Measurements from ENCODE around the gene IL16.

The IL16 gene

DNA sequence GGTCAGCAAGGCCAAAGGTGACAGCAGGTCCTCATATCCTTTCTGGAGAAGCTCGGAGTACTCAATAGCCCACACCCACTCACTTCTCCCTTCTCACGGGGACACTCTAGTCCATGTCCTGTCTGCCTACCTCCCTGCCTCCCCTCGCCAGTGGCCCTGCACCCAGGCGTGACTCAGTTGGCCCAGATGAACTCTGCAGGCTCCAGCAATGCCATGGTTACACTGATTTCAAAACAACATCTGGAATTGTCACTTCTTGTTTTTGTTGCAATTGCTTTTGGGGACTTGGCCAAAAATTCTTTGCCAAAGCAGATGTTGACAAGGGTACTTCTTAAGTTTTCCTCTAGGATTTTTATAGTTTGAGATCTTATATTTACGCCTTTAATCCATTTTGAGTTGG lies 13.0 kb downstream of the IL16 start:
- no peak for ATAC-seq
- Mint-ChIP-seq H3K4me3 (no peak overlapping the region), H3K9me3 (peaks cover 5% of the 10 kb centered on the region), H3K27ac (no peak overlapping the region), H3K27me3 (no peaks in the 10 kb centered on the region), H3K36me3 (ENCODE audit: low read depth) (peaks cover 2% of the 10 kb centered on the region), H3K4me1 (no peaks in the 10 kb centered on the region)
- DNase-seq: no peak

DNA sequence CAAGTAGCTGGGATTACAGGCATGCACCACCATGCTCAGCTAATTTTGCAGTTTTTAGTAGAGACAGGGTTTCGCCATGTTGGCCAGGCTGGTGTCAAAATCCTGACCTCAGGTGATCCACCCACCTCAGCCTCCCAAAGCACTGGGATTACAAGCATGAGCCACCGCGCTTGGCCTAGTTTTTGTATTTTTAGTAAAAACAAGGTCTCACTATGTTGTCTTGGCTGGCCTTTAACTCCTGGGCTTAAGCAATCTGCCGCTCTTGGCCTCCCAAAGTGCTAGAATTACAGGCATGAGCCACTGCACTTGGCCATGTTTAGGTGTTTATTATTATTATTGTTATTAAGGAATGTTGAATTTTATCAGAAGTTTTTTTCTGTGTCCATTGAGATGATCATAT lies 14.7 kb downstream of the IL16 start:
- peaks cover 6% of the 10 kb centered on the region for H3K36me3 Mint-ChIP-seq (ENCODE audit: low read depth)
- DNase-seq (no peak), ATAC-seq (no peak)
- H3K4me1 Mint-ChIP-seq: no peaks in the 10 kb centered on the region
- peaks cover 14% of the 10 kb centered on the region for H3K9me3 Mint-ChIP-seq
- no peaks in the 10 kb centered on the region for H3K27me3 Mint-ChIP-seq
- H3K27ac Mint-ChIP-seq: no peak overlapping the region
- H3K4me3 Mint-ChIP-seq: no peak overlapping the region

DNA sequence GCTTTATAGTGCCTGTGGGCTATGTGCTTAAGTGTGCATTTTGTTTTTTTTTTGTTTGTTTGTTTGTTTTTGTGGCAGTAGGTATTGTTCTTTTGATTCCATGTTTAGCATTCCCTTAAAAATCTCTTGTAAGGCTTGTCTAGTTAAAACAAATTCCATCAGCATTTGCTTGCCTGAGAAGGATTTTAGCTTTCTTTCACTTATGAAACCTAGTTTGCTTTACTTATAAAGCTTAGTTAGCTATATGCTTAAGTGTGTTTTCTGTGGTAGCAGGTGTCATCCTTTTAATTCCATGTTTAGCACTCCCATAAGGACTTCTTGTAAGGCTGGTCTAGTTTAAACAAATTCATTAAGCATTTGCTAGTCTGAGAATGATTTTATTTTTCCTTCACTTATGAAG lies 17.3 kb downstream of the IL16 start:
- no peak for ATAC-seq
- no peak overlapping the region for H3K4me3 Mint-ChIP-seq
- no peak overlapping the region for H3K27ac Mint-ChIP-seq

DNA sequence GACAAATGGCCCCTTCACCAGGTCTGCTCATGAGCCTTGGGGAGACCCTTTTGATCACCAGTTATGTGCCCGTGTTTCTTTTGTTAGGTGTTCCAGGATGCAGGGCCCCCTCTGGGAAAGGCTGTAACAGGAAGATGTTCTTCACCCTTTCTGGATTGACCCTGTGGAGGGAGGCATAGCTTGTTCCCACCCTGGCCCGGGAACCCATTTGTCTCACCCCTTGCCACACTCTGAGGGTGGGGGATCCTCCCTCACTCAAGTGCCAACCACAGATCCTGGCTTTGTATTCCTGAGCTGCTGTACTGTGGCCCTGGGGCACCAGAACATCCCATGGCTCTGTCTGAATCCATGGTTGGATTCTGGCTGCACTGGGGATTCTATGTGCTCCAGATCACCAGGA lies 18.9 kb downstream of the IL16 start:
- Mint-ChIP-seq H3K4me3 (no peak overlapping the region), H3K4me1 (no peaks in the 10 kb centered on the region), H3K27me3 (no peaks in the 10 kb centered on the region), H3K36me3 (ENCODE audit: low read depth) (peaks cover 6% of the 10 kb centered on the region), H3K9me3 (peaks cover 14% of the 10 kb centered on the region), H3K27ac (no peak overlapping the region)
- DNase-seq (no peak), ATAC-seq (no peak)

More for the DNA sequence above, 17.3 kb downstream of the IL16 start:
- Mint-ChIP-seq H3K36me3 (ENCODE audit: low read depth) (peaks cover 6% of the 10 kb centered on the region), H3K27me3 (no peaks in the 10 kb centered on the region), H3K4me1 (no peaks in the 10 kb centered on the region), H3K9me3 (peaks cover 14% of the 10 kb centered on the region)
- no peak for DNase-seq

DNA sequence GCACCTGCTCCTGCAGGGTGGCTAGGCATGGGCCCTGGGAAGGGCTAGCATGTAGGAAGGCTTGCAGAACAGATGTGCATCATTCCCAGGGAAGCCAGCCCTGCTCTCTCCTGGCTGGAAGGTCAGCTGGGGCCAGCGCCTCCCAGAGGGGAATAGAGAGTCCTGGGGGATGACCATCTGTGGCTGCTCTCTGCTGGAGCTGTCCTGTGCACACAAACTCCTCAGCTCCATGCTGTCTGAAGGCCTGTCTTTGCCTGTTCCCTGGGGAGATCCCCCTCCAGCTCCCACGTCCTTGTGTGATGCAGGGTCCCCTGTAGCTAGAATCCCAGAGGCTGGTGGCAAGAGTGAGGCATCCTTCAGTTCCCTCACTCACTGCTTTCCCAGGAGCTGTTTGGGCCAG lies 19.3 kb downstream of the IL16 start:
- no peaks in the 10 kb centered on the region for H3K27me3 Mint-ChIP-seq
- no peak overlapping the region for H3K4me3 Mint-ChIP-seq
- DNase-seq (no peak), ATAC-seq (no peak)
- H3K9me3 Mint-ChIP-seq: peaks cover 14% of the 10 kb centered on the region
- H3K27ac Mint-ChIP-seq: no peak overlapping the region
- peaks cover 6% of the 10 kb centered on the region for H3K36me3 Mint-ChIP-seq (ENCODE audit: low read depth)
- no peaks in the 10 kb centered on the region for H3K4me1 Mint-ChIP-seq

DNA sequence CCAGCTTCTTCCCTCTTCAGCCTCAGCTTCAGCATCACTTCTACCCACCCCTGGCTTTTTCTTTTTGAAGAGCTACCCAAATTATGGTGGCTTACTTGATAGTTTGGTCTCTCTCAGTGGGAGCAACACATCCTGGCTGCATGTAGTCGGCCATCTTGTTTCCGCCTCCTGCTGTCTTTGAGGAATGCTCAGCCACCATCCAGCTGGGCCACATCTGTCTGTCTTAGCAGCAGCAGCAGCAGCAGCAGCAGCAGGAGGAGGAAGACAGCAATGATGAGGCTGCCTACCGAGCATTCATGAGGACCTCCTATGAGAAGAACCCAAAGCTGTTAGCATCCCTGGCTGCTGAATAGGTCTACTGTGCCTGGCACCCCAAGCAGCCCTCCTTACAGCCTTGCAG lies 19.7 kb downstream of the IL16 start:
- ATAC-seq: no peak

DNA sequence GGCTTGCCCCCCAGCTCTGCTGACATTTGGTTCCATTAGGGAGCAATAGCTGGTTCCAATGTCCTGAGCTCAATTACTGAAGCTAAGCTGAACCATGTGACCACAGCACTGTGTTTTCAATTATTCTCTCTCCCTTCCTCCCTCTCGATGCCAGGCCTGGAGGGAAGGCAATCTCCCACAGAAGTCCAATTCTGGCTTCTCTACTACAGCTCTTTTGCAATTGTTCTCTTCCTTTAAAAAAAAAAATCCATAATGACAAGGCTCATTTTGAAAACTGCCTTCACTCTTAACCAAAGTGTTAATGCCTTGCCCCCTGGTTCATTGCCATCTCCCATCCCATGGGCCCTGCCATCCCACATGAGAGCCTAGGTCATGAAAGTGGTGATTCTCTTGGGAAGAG lies 24.8 kb downstream of the IL16 start:
- H3K36me3 Mint-ChIP-seq (ENCODE audit: low read depth): no peaks in the 10 kb centered on the region
- ATAC-seq: no peak
- no peaks in the 10 kb centered on the region for H3K9me3 Mint-ChIP-seq
- no peaks in the 10 kb centered on the region for H3K4me1 Mint-ChIP-seq
- no peak overlapping the region for H3K27ac Mint-ChIP-seq
- H3K27me3 Mint-ChIP-seq: peaks cover 2% of the 10 kb centered on the region
- no peak for DNase-seq
- H3K4me3 Mint-ChIP-seq: no peak overlapping the region

More for the DNA sequence above, 19.7 kb downstream of the IL16 start:
- no peaks in the 10 kb centered on the region for H3K4me1 Mint-ChIP-seq
- DNase-seq: no peak
- peaks cover 14% of the 10 kb centered on the region for H3K9me3 Mint-ChIP-seq
- no peaks in the 10 kb centered on the region for H3K27me3 Mint-ChIP-seq
- H3K4me3 Mint-ChIP-seq: no peak overlapping the region
- H3K27ac Mint-ChIP-seq: no peak overlapping the region
- H3K36me3 Mint-ChIP-seq (ENCODE audit: low read depth): peaks cover 6% of the 10 kb centered on the region

DNA sequence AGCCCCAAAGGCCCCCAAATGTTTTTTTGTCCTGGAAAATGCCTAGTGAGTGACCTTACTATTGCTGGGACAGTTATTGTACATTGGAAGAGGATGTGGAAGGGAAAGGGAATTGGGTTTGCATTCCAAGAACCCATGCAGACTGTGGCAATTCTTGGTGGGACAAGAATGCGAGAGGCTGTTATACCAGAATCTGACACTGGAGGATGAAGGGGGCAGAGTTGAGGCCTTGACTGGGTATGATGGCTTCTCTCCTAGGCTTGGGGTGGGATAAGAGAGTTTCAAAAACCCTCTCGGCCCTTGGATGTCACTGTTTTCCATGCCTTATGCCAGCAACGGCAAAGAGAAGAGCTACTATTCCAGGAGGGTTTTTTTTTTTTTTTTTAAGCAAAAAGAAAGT lies 25.3 kb downstream of the IL16 start:
- DNase-seq (no peak), ATAC-seq (no peak)
- Mint-ChIP-seq H3K4me1 (no peaks in the 10 kb centered on the region), H3K9me3 (no peaks in the 10 kb centered on the region), H3K4me3 (no peak overlapping the region), H3K27me3 (peaks cover 2% of the 10 kb centered on the region), H3K36me3 (ENCODE audit: low read depth) (no peaks in the 10 kb centered on the region), H3K27ac (no peak overlapping the region)

DNA sequence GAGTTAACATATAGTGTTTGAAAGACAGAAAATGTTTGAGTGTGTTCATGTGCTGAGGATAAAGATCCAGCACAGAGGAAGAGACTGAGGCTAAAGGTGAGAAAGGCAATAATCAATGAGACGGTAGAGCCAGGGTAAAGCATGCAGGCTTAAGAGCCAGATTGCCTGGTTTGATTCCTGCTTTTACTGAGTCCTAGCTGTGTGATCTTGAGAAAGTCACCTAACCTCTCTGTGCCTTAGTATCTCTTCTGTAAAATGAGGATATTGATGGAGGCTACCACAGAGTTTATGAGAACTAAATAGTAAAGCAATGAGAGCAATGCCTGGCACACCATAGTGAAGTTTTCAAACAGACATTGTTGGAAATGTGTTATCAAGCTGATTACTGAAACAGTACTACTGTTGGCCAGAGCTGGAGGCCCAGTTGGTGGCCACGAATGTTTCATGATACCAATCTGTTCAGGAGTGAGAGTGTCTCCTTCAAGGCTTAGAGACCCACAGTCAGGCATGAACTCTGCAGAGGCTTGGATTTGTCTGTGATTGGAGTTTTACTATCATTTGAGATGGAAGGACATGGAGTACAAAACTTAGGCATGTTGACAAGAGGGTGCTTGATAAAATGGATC lies 26.8 kb downstream of the IL16 start:
- Mint-ChIP-seq H3K27me3 (peaks cover 2% of the 10 kb centered on the region), H3K36me3 (ENCODE audit: low read depth) (no peaks in the 10 kb centered on the region), H3K27ac (no peak overlapping the region), H3K4me3 (no peak overlapping the region), H3K9me3 (no peaks in the 10 kb centered on the region), H3K4me1 (no peaks in the 10 kb centered on the region)
- ATAC-seq (no peak), DNase-seq (no peak)

DNA sequence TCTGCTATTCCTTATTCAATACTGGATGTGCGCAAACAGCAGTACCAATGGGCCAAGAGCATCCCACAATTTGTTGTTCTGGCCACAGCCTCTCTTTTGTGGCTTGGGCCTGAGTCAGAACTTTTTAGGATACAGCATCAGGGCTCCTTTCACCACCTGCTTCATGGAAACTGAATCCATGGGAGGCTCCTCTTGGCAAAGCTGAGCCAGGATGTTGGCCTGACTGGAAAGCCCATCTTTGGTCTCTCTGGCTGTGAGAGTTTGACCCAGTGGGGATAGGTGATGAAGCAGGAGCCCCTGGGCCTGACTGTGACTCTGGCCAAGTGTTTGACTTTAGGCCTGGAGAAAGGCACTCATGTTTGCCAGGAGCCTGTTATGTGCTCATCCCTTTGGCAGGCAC lies 27.6 kb downstream of the IL16 start:
- no peak for ATAC-seq
- H3K9me3 Mint-ChIP-seq: no peaks in the 10 kb centered on the region
- H3K36me3 Mint-ChIP-seq (ENCODE audit: low read depth): no peaks in the 10 kb centered on the region
- no peak overlapping the region for H3K4me3 Mint-ChIP-seq
- H3K27ac Mint-ChIP-seq: no peak overlapping the region
- H3K27me3 Mint-ChIP-seq: peaks cover 2% of the 10 kb centered on the region
- H3K4me1 Mint-ChIP-seq: no peaks in the 10 kb centered on the region
- no peak for DNase-seq

DNA sequence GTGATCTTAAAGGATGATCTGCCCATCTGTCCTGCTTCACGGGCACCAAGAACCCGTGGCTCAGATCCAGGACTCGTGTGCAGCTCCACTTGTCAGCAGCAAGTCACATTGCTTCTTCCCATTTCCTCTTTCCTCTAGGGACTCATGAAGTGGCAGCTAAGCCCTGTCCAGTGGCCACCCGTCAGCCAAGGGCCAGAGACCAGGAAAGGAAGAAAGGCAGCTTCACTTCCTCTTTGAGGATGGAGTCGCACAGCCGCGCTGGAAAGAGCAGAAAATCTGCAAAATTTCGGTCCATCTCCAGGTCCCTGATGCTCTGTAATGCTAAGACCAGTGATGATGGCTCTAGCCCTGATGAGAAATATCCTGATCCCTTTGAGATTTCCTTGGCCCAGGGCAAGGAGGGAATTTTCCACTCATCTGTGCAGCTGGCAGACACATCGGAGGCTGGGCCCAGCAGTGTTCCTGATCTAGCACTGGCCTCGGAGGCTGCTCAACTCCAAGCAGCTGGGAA lies 28.5 kb downstream of the IL16 start:
- ATAC-seq (no peak), DNase-seq (no peak)
- Mint-ChIP-seq H3K27me3 (peaks cover 2% of the 10 kb centered on the region), H3K4me3 (no peak overlapping the region), H3K27ac (no peak overlapping the region), H3K9me3 (no peaks in the 10 kb centered on the region), H3K4me1 (no peaks in the 10 kb centered on the region), H3K36me3 (ENCODE audit: low read depth) (no peaks in the 10 kb centered on the region)

DNA sequence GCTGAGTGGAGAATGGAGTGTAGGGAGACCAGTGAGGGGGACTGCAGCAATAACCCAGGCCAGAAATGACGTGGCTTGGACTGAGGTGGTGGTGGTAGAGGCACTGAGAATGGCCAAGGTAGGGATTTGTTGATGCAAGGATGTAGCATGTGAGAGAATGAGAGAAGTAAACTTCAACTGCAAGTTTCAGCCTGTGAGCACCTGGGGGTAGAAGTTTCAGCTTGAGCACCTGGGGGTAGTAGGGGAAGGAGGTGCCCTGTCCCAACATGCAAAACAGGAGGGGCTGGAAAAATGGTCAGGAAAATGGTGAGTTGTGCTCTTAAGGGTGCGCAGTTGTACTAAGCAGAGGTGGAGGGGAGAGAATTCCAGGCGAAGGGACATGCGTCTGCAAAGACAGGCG lies 31.0 kb downstream of the IL16 start:
- no peak overlapping the region for H3K4me3 Mint-ChIP-seq
- DNase-seq (no peak), ATAC-seq (no peak)
- H3K27me3 Mint-ChIP-seq: no peaks in the 10 kb centered on the region
- H3K36me3 Mint-ChIP-seq (ENCODE audit: low read depth): no peaks in the 10 kb centered on the region
- H3K4me1 Mint-ChIP-seq: no peaks in the 10 kb centered on the region
- H3K27ac Mint-ChIP-seq: no peak overlapping the region
- no peaks in the 10 kb centered on the region for H3K9me3 Mint-ChIP-seq

DNA sequence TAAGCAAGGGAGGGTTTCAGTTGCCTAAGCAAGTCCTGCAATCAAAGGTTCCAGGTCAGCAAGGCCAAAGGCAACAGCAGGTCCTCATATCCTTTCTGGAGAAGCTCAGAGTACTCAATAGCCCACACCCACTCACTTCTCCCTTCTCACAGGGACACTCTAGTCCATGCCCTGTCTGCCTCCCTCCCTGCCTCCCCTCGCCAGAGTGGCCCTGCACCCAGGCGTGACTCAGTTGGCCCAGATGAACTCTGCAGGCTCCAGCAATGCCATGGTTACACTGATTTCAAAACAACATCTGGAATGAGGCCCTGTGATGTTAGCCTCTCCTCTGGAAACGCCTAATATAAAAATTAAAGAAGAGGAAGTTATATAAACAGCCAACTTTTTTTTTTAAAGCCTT lies 32.9 kb downstream of the IL16 start:
- no peaks in the 10 kb centered on the region for H3K9me3 Mint-ChIP-seq
- no peaks in the 10 kb centered on the region for H3K4me1 Mint-ChIP-seq
- no peak overlapping the region for H3K4me3 Mint-ChIP-seq
- H3K27ac Mint-ChIP-seq: no peak overlapping the region
- H3K27me3 Mint-ChIP-seq: no peaks in the 10 kb centered on the region
- H3K36me3 Mint-ChIP-seq (ENCODE audit: low read depth): no peaks in the 10 kb centered on the region
- DNase-seq (no peak), ATAC-seq (no peak)

DNA sequence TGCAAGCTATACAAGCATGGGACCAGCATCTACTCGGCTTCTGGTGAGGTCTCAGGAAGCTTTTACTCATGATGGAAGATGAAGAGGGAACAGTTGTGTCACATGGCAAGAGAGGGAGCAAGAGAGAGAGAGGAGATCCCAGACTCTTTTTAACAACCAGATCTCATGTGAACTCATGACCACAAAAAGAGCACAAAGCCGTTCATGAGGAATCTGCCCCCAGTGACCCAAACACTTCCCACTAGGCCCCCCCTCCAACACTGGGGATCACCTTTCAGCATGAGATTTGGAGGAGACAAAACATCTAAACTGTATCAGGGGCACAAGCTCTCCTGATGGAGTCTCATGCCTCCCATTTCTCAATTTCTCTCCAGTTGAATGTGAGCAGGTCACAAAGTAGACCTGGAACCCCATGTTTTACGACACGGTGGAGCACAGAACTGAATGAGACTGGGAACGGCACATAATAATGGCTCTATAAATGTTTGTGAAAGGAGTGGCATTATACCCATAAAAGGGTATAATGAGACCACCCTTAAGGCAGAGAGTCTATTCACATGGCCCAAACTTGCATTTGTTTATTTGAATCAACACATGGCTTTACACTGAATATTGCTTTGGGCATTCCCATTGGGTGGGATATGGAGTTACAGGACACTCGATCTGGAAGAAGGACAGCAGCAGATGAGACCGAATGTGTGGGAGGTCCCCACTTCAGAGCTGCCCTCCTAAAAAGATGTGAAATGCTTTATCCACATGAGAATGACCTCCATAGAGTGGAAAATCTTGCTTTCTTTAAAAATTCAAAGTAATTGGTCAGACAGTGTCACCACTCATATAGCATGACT lies 38.8 kb downstream of the IL16 start:
- no peak overlapping the region for H3K4me3 Mint-ChIP-seq
- ATAC-seq (no peak), DNase-seq (no peak)
- no peak overlapping the region for H3K27ac Mint-ChIP-seq
- H3K36me3 Mint-ChIP-seq (ENCODE audit: low read depth): peaks cover 1% of the 10 kb centered on the region
- H3K27me3 Mint-ChIP-seq: no peaks in the 10 kb centered on the region
- H3K4me1 Mint-ChIP-seq: peaks cover 11% of the 10 kb centered on the region
- H3K9me3 Mint-ChIP-seq: peaks cover 6% of the 10 kb centered on the region

DNA sequence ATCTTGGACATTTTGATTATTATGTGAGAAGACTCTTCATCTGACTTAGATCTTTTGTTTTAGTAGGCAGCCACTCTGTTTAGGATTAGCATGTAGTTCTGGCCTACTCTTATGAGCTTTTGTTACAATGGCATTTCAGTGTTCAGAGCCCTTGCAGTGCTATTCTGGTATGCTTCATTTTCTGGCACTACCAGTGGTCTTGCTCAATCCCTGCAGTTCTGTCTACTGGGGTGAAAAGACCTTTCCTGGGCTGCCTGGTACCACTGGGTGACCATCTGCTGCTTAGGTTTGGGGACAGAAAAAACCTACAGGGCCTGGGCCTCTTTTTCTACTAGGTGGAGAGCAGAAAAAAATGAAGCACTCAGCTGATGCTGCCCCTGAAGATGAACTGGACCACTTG lies 42.5 kb downstream of the IL16 start:
- ATAC-seq: no peak

More for the DNA sequence above, 42.5 kb downstream of the IL16 start:
- Mint-ChIP-seq H3K4me3 (no peak overlapping the region), H3K27ac (no peak overlapping the region), H3K36me3 (ENCODE audit: low read depth) (peaks cover 6% of the 10 kb centered on the region), H3K9me3 (peaks cover 35% of the 10 kb centered on the region), H3K27me3 (no peaks in the 10 kb centered on the region), H3K4me1 (peaks cover 11% of the 10 kb centered on the region)
- DNase-seq: no peak

Measured in activated naive CD8-positive, alpha-beta T cell treated with anti-CD3 and anti-CD28 coated beads, Interleukin-2, amount 50 U/mL, for 24 hours (primary cell).